Stimulated activated naive CD4-positive, alpha-beta T cell (primary cell): ENCODE measurements around the gene KIF3A.
A peak's percentile ranks its signal among the peaks of the same experiment; 100 is the strongest.

Experiments used
- DNase-seq, 6 experiments: peaks; one replicate each; lab custom pipeline; 2025; lab: John Stamatoyannopoulos, UW

The KIF3A gene

DNA sequence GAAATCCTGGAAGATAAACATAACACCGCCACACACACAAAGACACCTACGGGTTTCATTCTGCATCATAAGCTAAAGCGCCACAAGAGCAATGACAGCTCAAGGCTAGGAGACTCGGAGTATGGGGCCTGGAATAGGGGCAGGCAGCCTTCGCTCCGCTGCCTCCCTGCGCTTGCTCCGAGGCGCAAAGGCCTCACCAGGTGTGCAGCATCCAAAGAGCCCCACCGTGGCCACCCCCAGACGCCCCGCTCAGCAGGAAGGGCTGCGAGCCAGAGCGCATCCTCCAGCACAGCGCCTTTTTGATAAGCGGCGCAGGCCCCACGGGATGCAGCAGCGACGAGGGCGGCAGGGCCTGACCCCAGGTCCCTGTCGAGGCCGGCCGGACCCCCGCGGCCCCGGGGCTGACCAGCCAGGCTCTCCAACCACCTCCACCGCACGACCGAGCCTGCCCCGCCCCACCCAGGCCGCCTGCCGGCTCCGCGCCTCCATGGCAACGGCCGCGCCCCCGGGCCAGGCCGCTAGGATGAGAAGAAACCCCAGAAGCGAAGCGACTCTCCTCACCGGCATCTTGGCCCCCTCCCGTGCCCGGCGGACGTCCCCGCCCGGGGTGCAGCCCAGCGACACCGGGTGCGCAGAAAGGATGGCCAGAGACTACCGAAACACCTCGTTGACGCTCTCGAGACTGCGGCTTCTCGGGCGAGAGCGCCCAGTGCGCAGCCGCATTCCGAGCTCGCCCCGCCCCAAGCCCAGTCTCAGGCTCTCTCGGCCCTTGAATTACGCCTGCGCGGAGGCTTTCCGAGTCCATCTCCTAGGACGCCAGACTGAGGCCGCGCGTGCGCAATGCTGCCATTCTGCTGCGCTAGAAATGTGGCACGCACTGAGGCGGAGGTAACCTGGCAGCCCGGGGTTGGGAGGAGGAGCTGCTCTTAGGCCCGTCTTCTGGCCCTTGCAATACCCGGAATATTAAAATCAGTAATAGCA, at the start of gene KIF3A:
KIF3A (minus strand) TSS at position 694 of the 981 bp plus-strand sequence; CDS start at position 567, 127 bp downstream.
- DNase-seq: peak; percentile 90 to 97 (median 96)

DNA sequence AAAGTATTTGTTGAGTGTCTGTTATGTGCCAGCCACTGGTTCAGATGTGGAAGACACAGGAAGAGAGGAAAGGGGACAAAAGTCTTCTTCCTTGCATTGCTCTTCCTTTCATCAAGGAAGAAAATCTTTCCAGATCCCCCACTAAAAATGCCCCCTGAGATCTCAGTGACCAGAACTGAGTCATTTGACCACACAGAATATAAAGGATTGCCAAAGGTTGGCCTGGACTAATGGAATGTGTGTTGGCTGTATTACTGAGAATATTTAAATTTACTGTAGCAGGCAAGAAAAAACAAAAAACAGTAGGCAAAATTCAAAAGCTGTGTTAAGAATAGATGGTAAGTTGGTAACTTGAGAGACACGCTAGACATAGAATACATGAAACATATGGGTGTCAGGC, 49.7 kb upstream of the KIF3A start:
- DNase-seq: no peak

DNA sequence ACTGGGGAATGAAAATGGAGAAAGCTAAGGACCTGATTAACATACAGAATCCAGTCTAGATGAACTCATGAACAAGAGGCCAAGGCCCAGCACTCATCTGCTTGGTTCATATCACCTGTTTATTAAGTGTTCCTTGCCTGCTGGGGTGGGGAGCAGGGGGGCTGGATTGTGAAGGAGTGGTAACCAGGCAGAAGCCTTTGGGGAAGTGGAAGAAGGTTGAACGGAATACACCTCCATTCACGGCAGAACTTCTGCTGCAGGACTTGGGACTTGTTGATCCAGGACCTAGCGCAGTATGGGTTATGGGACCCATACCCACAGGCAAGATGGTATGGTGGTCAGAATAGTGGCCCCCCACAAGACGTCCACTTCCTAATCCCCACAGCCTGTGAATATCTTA, 48.5 kb upstream of the KIF3A start:
- DNase-seq: no peak

DNA sequence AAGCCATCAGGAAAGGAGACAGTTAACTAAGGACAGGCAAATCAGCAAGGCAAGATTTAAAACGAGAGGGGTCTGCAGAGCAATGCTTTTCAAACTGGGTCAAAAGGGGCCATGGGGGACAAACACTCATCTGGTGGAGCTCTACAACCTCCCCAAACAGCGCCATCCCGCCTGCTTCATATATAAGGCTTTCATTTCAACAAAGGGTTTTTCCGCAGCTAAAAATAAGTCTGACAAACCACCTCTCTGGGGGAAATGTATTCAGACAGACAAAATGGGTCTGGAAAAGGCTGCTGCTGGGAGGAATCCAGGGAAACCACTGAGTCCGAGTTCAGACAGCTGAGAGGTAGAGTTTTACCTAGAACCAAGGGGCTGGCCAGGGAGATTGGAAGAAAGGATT, 48.0 kb upstream of the KIF3A start:
- DNase-seq: no peak

DNA sequence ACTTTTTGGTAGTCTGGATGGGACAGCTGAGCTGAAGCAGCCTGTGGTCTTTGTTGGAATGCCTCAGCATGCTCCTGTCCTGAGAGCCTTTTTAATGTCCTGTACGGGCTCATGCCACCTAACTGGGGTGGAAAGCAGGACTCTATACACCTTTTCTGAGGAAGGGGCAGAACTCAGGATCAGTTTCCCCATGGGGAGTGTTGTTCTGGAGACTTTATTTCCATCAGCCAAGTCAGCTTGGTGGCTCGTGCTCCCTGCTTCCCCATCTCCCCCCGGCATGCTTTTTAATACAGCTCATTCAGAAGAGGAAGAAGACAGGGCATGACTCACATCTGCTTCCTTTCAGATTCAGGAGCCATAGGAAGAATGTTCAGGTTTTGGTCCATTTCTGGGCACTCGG, 44.8 kb upstream of the KIF3A start:
- DNase-seq: no peak

DNA sequence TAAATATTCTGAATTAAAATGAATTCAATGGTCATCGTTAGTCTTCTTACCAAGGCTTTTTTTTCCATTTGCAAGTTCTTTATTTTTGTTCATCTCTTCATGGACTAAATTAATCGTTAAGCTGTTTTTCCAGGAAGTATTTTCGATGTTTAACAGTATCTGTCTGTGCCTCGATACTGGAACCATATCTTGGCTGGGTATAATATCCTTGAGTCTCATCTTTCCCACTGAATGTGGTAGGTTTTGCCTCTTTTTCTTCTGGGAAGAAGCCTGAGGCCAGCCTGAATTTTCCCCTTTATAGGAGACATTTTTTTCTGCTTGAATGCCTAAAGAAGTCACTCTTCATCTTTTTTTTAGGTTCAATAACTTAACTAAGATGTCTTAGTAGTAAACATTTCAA, 43.7 kb upstream of the KIF3A start:
- no peak for DNase-seq

DNA sequence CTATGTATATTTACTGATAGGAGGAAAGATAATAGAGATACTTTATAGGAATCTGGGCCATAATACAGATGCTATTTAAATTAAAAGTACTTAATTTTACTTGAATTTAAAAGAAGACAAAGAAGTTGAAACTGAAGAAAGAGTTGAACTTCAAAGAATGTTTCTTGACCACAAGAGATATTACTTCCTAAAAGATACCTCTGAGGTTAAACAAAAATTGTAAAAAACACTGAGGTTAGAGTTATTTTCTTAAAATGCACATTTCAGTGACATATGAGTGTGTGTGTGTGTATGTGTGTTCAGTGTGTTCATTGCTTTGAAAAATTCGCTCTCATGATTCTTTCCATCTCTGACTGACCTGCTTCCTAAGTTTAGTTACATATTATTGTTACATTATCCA, 43.2 kb upstream of the KIF3A start:
- DNase-seq: no peak

DNA sequence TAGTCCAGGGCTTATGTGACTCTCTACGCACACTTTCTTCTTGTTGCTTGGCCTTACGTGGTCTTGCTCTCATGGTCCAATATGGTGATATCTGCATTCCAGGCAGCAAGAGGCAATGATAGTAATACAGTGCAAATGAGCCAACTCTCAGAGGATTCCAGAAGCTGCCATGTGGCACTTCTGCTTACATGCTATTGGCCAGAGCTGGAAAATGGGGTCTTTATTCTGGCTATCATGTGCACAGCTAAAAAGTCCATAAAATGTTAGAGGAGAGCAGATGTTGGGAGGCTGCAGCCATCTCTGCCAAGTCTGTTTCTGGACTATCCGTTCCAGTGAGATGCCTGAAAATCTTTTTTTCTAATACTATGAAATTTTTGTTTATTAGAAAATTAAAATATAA, 42.6 kb upstream of the KIF3A start:
- no peak for DNase-seq

DNA sequence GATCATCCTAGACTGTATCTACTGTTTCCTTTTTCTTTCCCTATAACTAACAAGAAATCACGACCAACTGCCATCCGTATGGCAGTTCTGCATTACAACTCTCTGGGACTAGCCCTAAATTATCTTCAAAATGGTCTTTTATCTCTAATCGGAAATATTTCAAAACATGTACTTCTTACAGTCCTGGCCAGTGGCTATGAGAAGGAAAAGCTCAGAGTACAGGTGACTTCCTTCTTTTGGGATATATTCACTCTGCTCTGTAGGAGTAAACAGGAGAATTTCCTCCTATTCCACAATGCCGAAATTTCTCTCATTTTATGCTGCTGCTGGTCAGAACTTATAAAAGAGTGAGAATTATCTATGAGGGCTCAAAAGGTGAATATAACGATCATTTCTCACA, 41.5 kb upstream of the KIF3A start:
- DNase-seq: no peak

DNA sequence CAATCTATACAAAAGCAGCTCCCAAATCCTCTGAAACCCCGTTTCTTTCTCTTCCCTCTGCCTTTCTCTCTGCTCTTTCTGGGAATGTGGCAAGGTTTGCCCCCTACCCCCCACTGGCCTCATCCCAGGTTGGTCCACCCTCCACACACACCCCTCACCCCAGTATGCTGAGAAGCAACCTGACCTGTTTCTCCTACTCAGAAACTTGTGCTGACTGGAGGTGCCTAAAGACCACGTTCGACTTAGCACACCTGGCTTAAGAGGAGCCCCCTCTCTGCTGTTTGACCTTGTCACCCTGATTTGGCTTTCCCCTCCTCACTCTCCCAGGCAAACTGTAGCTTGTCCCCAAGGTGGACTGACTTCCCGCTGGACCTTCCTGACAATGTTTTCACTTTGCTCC, 40.8 kb upstream of the KIF3A start:
- no peak for DNase-seq

DNA sequence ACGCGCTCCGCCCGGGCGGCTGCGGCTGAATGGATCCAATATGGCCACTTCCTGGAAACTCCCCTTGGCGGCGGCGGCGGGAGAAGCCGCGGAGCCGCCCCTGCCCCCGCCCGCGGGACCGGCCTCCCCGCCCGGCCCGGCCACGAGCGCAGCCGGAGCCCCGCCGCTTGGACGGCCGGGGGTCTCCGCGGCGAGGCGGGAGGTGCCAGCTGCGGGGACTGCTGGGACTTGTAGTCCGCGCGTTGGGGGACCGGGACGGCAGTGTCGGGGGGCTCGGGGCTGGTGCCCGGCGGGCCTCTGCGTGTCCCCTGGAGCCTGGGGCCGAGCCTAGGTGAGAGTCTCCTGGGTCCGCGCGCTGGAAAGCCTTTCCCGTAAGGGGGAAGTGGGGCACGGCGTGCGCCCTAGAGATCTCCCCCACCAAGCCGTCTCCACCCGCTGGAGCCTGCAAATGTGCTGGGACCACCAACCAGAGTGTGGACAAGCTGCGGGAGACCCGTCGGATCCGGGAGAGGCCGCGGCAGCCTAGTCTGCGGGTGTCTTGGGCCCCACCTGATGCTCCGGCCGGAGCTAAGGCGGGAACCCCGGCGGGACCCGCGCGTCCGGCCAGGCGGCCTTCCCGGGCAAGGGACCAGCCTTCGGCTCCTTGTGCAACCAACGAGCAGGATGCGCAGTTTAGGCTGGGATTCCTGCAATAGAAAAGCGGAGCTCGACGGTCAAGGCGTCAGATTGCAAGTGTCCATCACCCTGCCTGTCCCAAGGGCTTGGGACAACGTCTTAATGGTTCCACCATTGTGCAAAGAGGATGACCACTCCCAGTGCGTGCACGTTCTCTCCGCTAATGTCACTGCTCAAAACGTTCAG, 40.1 kb upstream of the KIF3A start, which contains the start of gene SEPTIN8:
SEPTIN8 (minus strand) TSS at position 31 of the 861 bp plus-strand sequence. CDS start 102 bp downstream, outside the sequence.
- peak in 3 of 6 experiments; percentile 17 to 27 (median 22) for DNase-seq

DNA sequence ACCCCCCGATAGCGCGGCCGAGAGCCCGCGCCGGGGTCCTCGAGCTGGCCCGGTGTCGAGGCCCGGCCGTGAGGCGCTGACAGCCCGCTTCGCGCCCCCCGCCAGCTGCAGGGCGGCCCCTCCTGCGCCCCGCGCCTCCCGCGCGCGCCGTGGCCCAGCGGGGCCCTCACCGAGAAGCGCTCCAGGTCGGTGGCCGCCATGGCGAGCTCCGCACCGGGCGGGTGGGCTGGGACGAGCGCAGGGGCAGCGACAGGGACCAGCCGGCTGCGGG, 39.5 kb upstream of the KIF3A start:
- DNase-seq: no peak

DNA sequence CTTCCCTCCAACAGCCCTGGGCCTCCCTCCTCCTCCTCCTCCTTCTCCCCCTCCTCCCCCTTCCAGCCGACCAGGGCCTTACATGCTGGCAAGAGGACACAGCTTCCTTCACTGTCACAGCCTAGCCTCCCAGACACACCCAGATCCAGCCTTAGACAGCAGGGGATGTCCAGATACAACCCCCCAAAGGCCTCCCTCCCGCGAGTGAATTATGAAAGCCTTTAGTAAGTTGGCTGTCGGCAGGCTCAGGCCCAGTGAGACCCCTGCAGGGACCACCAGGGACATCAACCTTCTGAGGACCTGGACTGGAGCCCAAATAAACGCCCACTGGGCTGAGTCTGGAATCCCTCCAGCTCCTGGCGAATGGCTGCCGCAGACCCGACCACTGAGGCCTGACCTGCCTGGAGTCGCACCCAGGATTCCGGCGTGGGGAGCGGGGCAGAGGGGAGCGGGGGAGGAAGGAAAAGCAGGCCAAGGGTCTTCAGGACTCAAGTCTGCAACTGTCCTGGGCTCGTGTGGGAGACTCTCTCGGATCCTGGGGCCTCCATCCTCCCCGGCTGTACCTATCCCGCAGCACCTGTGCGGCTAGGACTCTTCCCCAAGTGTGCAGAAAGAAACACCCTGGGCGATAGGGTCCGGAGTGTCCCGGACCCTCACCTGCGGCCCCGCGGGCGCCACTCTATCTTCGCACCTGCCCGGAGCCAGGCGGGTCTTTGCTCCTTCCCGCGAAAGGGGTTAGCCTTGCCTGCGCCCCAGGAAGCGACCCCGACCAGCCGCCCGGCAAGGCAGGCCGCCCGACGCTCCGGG, 39.0 kb upstream of the KIF3A start:
- DNase-seq: peak in 1 of 6 experiments; percentile 13

DNA sequence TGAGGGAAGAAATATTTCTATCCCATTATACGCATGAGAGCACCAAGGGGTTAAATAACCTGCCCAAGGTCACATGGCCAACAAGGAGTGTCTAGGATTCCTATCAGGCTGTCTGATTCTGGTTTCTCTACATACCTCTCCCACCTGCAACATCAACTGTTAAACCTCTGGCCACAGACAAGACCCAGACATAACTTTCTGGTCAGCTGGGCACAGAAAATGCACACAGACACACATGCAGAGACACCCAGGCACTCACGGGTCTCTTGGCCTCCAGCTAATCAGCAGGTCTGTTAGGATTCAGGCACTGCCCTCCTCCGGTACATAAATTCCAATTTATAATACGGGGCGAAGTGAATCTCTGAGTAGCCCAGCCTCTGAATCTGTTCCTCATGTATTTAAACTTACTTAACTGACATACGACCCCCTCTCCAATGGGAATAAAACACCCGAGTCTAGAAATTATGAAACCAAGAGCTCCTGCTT, 38.2 kb upstream of the KIF3A start:
- DNase-seq: no peak

DNA sequence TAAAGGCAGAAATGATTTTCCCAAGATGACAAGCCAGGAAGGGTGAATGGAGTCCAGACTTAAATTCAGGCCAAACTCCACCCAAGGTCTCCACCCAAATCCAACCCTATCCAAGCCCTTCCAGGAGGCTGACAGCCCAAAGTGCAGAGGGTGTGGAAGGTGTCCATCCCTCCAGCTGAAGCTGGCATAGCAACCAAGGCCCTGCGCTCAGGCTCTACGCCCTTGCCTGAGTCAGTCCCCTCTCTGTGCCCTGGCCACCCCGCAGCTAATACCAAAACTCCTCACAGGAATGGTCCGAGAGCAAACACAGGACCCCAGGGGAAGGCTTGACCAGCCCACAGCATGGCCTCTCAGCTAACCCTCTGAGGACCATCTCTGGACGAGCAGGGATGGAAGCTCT, 37.5 kb upstream of the KIF3A start:
- DNase-seq: no peak

DNA sequence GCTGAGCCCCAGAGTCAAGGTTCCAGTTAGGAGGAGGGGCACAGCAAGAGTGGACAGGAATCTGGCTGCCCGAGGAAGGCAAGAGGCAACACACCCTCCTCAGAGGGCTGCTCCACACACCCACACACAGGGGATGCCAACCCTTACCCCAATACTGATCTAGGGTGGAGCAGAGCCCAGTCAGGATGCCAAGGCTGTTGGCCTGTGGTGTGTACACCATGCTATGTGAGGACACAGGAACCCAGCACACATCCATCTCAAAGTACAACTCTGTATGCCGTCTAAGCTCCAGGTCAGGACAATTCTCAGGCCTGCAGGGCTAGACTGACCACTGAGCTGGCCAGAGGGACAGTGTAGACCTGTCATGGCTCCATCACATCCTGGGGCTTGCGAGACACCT, 37.1 kb upstream of the KIF3A start:
- DNase-seq: no peak

DNA sequence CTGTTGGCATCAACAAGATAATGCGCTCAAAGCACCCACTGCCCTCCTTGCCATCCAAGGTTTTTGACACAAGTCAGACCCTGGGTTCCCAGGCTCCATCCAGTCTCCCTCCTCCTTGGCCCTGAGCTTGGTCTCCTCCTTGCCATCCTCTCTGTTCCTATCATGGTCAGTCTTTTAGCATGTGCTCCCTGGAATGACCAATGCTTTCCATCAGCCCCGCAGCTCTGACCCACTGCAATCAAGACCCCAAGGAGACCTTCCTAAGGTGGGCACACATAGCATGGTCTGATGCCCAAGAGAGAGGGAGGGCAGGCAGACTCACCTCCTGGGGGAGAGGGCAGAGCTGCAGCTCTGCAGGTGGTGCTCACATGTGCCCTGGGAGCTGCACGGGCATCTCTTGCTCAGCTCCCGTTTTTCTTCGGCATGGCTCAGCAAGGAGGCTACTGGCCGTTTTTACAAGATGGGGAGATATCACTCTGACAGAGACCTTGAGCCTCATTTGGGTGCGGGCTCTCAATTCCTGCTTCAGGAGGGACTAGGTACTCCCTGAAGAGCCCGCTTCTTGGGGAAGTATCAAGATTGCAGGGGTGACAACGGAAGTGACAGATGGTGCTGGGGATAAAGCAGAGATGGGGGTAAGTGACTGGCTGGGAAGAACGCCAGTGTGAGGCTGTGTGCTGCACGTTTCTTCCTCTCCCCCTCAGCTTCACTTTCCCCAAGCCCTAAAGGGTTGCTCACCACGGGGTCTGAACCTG, 36.4 kb upstream of the KIF3A start:
- DNase-seq: no peak

DNA sequence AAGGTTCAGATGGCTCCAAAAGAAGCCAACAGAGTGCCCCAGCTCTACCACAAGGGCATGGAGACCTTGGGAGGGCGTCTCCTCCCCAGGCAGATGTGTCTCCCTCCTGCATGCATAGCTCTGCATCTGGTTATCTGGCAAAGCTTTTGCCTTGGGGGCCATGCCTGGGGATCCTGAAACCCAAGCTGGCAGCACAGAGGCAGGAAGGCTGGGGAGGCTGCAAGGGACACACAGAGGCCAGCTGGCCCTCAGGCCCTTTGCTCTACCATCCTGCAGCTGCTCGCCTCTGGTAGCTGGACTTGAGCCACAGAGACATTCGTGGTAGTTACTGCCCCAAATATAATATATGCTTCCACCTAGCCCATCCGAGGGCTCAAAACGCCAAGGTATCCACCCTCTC, 35.8 kb upstream of the KIF3A start:
- DNase-seq: no peak

DNA sequence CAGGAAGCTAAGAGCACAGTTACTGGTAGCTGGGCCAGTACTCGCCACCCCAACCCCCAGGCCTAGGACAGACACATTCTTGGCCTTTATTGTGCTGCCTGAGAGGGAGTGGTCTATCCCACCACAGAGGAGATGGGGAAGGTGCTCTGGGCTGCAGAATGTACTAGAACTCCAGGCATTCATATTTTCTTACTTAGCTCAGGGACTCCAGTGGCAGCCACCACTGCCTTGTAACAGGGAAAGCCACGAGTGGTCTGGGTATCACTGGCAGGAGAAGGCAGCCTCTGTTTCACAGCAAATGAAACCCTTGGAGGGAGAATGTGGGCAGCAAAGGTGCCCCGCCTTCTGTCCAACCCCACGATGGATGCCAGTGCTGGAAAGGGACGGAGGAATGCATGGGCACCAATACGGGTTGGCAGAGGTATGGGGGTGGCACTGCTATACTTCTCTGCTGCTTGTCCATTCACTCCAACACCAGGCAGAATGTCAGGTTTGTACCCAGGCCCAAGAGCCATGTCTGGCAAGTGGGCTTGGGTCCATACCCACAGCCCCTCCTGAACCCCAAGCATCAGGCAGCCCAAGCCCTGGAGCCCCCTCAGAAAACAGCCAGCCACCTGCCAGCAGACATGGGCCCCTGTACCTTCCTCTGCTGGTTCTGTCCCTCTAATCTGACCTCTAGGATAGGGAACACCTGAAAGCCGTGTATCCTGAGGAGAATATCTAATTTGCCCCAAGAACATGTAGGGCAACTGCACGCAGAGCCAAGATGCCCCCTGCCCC, 35.1 kb upstream of the KIF3A start:
- DNase-seq: no peak

DNA sequence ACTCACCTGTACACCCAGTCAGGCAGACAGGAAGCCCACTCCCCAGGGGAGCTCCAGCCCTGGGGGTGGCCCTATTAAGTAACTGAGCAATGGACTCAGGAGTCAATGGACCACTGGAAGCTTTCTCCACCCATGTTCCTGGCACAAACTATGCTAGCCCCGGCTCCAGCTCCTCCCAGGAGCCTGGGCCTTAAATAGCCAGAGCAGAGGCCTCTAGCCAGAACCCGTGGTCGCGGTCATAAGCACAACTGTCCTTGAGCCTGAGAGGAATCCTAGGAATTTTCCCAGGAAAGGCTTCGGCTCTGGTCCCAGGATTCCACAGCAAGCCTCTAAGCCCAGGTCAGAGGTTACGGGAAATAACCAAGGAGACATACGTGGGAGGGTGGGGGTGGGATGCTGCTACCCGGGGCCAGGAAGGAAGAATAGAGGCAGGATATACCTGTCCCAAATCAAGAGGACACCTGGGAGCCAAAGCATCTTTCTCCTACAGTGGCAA, 34.2 kb upstream of the KIF3A start:
- DNase-seq: no peak
